Measurements from ENCODE around the gene UNC5A. TPM values are rescaled to one million over a fixed set of nuclear protein-coding genes. Genes with fewer than 3 reads are reported as not detected.

UNC5A gene
- total RNA-seq, 1 donor from 2014 or later: 1.7 TPM

DNA sequence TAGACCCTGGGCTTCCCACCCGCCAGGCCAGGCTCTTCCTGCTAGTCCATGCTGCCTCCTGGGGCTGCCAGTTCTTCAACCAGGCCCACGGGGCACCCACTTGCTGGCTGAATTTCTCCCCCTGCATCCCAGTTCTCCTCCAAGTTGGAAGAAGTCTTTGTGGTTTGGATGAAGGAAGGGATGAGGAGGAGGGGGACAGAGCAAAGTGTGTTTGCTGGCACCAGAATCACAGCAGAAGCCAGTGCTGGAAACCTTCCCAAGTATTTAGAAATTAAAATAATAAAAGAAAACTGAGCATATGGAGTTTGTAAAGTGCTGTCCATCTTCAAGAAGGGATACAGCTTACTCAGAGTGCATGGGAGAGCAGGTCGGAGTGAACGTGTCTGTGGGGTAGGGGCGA, 19.4 kb upstream of the UNC5A start:
- Mint-ChIP-seq H3K27ac (no peak overlapping the region), H3K9me3 (no peaks in the 10 kb centered on the region), H3K36me3 (no peaks in the 10 kb centered on the region), H3K4me3 (no peak overlapping the region), H3K4me1 (ENCODE audit: unreplicated experiment) (no peaks in the 10 kb centered on the region), H3K27me3 (peaks cover 72% of the 10 kb centered on the region)
- no peak for DNase-seq (ENCODE audit: extremely low spot score, unreplicated experiment)
- TF ChIP-seq, protein P1, sequence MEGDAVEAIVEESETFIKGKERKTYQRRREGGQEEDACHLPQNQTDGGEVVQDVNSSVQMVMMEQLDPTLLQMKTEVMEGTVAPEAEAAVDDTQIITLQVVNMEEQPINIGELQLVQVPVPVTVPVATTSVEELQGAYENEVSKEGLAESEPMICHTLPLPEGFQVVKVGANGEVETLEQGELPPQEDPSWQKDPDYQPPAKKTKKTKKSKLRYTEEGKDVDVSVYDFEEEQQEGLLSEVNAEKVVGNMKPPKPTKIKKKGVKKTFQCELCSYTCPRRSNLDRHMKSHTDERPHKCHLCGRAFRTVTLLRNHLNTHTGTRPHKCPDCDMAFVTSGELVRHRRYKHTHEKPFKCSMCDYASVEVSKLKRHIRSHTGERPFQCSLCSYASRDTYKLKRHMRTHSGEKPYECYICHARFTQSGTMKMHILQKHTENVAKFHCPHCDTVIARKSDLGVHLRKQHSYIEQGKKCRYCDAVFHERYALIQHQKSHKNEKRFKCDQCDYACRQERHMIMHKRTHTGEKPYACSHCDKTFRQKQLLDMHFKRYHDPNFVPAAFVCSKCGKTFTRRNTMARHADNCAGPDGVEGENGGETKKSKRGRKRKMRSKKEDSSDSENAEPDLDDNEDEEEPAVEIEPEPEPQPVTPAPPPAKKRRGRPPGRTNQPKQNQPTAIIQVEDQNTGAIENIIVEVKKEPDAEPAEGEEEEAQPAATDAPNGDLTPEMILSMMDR (conservative IDR thresholded peaks at IDR 0.05): no peak

DNA sequence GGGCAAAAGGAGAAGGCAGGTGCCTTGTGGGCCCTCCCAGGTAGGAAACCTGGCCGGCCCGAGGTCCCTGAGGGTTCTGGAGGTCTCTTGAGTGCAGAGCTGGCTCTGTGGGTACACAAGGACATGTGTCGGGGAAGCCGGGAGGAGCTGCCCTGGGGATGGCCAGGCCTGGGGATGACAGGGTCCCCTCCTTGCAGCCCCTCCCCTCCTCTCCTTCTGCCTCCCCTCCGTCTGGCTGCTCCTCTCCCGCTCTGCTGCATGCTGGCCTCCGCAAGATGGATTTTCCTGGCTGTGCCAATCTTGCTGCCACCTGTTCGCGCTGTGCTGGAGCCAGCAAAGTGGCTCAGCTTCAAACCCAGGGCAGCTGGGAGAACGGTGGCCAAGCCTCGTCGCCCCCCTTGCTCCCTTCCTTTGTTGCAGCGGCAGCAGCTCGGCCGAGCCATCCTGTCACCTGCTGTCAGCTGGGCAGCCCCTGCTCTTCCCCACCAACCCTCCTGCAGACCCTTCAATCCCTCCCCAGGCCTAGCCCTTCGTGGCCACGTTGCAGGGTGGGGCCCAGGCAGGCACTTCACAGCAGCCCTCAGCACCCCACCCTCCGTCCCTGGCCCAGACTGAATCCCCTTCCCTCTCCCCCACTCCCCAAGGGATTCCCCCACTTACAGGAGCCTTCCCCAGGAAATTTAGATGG, 17.6 kb upstream of the UNC5A start:
- H3K36me3 Mint-ChIP-seq: no peaks in the 10 kb centered on the region
- H3K4me3 Mint-ChIP-seq: no peak overlapping the region

DNA sequence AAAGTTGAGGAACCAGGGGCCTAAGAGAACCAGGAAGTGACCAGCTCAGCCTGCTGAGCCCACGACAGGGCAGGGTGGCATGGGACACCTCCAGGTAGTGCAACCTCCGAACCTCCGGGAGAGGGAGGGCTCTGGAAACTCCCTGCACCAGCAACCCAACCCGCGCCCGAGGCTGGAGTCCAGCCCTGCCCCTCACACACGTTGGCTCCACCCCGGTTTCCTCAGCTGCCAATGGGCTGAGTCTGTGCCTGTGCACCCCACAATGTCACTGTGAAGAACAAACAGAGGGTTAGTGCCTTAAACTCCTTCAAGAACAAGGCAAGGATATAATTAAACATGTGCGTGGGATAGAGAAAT, 17.0 kb upstream of the UNC5A start:
- Mint-ChIP-seq H3K36me3 (no peaks in the 10 kb centered on the region), H3K27me3 (peaks cover 81% of the 10 kb centered on the region), H3K4me1 (ENCODE audit: unreplicated experiment) (no peaks in the 10 kb centered on the region), H3K4me3 (no peak overlapping the region), H3K27ac (no peak overlapping the region), H3K9me3 (no peaks in the 10 kb centered on the region)
- TF ChIP-seq, protein P1 (conservative IDR thresholded peaks at IDR 0.05): no peak
- DNase-seq (ENCODE audit: extremely low spot score, unreplicated experiment): no peak

More for the DNA sequence above, 17.6 kb upstream of the UNC5A start:
- TF ChIP-seq, protein P1 (conservative IDR thresholded peaks at IDR 0.05): no peak
- DNase-seq (ENCODE audit: extremely low spot score, unreplicated experiment): no peak
- Mint-ChIP-seq H3K9me3 (no peaks in the 10 kb centered on the region), H3K4me1 (ENCODE audit: unreplicated experiment) (no peaks in the 10 kb centered on the region), H3K27me3 (peaks cover 83% of the 10 kb centered on the region), H3K27ac (no peak overlapping the region)

DNA sequence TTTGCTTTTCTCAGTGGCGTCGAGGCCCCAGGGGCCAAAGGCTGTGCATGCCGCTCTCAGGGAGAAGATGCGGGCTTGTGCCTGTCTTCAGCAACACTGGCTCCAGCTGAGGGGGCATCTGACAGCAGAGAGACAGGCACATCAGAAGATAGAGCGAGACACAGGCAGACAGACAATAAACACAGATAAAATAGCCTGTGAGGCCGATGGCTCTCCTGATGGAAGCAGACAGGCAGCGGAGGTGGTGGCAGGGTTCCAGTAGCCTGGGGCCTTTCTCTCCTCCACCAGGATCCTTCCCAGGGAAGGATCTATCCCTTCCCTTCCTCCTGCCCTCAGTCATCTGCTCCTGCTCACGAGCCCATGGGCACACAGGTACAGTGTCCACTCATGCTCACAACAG, 16.6 kb upstream of the UNC5A start:
- DNase-seq (ENCODE audit: extremely low spot score, unreplicated experiment): no peak
- H3K27ac Mint-ChIP-seq: no peak overlapping the region
- TF ChIP-seq, protein P1 (conservative IDR thresholded peaks at IDR 0.05): no peak
- no peaks in the 10 kb centered on the region for H3K4me1 Mint-ChIP-seq (ENCODE audit: unreplicated experiment)
- H3K36me3 Mint-ChIP-seq: no peaks in the 10 kb centered on the region
- no peak overlapping the region for H3K4me3 Mint-ChIP-seq
- H3K9me3 Mint-ChIP-seq: no peaks in the 10 kb centered on the region
- peaks cover 77% of the 10 kb centered on the region for H3K27me3 Mint-ChIP-seq

DNA sequence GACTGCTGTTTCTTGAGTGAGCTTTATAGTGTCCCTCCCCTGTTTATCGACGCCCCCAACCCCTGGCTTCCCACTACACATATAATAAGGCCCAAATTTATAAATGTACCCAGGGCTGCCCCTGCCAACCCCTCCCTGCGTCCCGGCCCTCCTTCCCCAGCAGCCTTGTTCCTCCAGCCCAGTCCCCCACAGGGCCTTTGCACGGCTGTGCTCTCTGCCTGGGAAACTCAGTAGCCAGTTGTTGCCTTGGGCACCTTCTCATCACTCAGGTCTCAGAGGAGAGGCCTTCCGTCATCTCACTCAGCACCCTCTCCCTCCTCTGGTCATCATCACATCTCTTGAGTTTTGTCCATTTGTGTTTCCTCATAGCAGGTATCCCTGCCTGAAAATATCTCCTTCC, 15.8 kb upstream of the UNC5A start:
- Mint-ChIP-seq H3K27ac (no peak overlapping the region), H3K27me3 (peaks cover 69% of the 10 kb centered on the region), H3K36me3 (no peaks in the 10 kb centered on the region), H3K4me1 (ENCODE audit: unreplicated experiment) (no peaks in the 10 kb centered on the region), H3K9me3 (no peaks in the 10 kb centered on the region), H3K4me3 (no peak overlapping the region)
- no peak for DNase-seq (ENCODE audit: extremely low spot score, unreplicated experiment)
- TF ChIP-seq, protein P1 (conservative IDR thresholded peaks at IDR 0.05): no peak
